GM19438 (cell line): ENCODE data around the gene MSL3.

Source experiments
- ATAC-seq: cut with Tn5 transposase; IDR thresholded peaks from one replicate; pipeline ENCODE4 v1.9.1; 2021; ENCODE audit warnings: low read depth; ENCODE audit not compliant: unreplicated experiment

Gene MSL3

GRCh38 chrX:11759172-11759460, 1.1 kb downstream of the MSL3 start:
- ATAC-seq, result no peak

- peak; percentile 66 for ATAC-seq
Observed at GRCh38 chrX:11759461-11760311, 1.6 kb downstream of the MSL3 start.

GRCh38 chrX:11760958-11761357, 2.9 kb downstream of the MSL3 start:
- no peak for ATAC-seq

GRCh38 chrX:11764602-11765067, 6.6 kb downstream of the MSL3 start:
- ATAC-seq, result no peak

GRCh38 chrX:11765449-11765848, 7.4 kb downstream of the MSL3 start:
- ATAC-seq, result no peak

GRCh38 chrX:11766487-11766886, 8.4 kb downstream of the MSL3 start:
- ATAC-seq, result no peak

GRCh38 chrX:11768039-11768438, 10.0 kb downstream of the MSL3 start:
- ATAC-seq, result no peak

GRCh38 chrX:11770320-11770719, 12.3 kb downstream of the MSL3 start:
- ATAC-seq, result peak; percentile 79

GRCh38 chrX:11778230-11778629, 20.2 kb downstream of the MSL3 start:
- ATAC-seq, result no peak

GRCh38 chrX:11781133-11781532, 23.1 kb downstream of the MSL3 start:
- no peak for ATAC-seq

- no peak for ATAC-seq
Observed at GRCh38 chrX:11781734-11782370, 23.8 kb downstream of the MSL3 start.

- ATAC-seq, result no peak
Observed at GRCh38 chrX:11784543-11784942, 26.5 kb downstream of the MSL3 start.

GRCh38 chrX:11786862-11787261, 28.8 kb downstream of the MSL3 start:
- no peak for ATAC-seq

GRCh38 chrX:11787564-11787963, 29.5 kb downstream of the MSL3 start:
- ATAC-seq, result no peak

GRCh38 chrX:11789809-11790208, 31.8 kb downstream of the MSL3 start:
- ATAC-seq, result peak; percentile 45

GRCh38 chrX:11791090-11791489, 33.1 kb downstream of the MSL3 start:
- no peak for ATAC-seq

- no peak for ATAC-seq
Observed at GRCh38 chrX:11791537-11791936, 33.5 kb downstream of the MSL3 start.

- ATAC-seq, result peak; percentile 78
Observed at GRCh38 chrX:11792461-11793421, 34.7 kb downstream of the MSL3 start.

GRCh38 chrX:11793734-11794133, 35.7 kb downstream of the MSL3 start:
- ATAC-seq, result no peak

- no peak for ATAC-seq
Observed at GRCh38 chrX:11813341-11813740, 55.3 kb downstream of the MSL3 start.
